HG03196 (cell line): ENCODE measurements around the gene MTA3.
"Not testable (repeated sequence)": the region's sequence is repeated elsewhere in the genome, so short reads cannot be mapped to it uniquely, and the experiment has no call there.

Experiments
- ATAC-seq: cut with Tn5 transposase; IDR thresholded peaks from one replicate; pipeline ENCODE4 v1.9.1; 2021; ENCODE audit not compliant: unreplicated experiment

The MTA3 gene

GRCh38 chr2:42568401-42569115, at the start of gene MTA3:
TSS of gene MTA3 (plus strand) at chr2:42568632. CDS start at chr2:42568746, 114 bp downstream.
- no peak for ATAC-seq

- no peak for ATAC-seq
Measured at GRCh38 chr2:42519624-42520023, 48.8 kb upstream of the MTA3 start.

- ATAC-seq, result no peak
Measured at GRCh38 chr2:42522035-42522434, 46.4 kb upstream of the MTA3 start.

- no peak for ATAC-seq
Measured at GRCh38 chr2:42523341-42523740, 45.1 kb upstream of the MTA3 start.

- ATAC-seq, result no peak
Measured at GRCh38 chr2:42532397-42532796, 36.0 kb upstream of the MTA3 start.

GRCh38 chr2:42537493-42537892, 30.9 kb upstream of the MTA3 start:
- ATAC-seq, result no peak

- ATAC-seq, result no peak
Measured at GRCh38 chr2:42542871-42543270, 25.6 kb upstream of the MTA3 start.

GRCh38 chr2:42545023-42545721, 23.3 kb upstream of the MTA3 start:
- no peak for ATAC-seq

GRCh38 chr2:42545841-42546390, 22.5 kb upstream of the MTA3 start:
- no peak for ATAC-seq

GRCh38 chr2:42547014-42547413, 21.4 kb upstream of the MTA3 start:
- ATAC-seq, result no peak

- no peak for ATAC-seq
Measured at GRCh38 chr2:42547446-42548295, 20.8 kb upstream of the MTA3 start.

GRCh38 chr2:42550870-42551269, 17.6 kb upstream of the MTA3 start:
- ATAC-seq, result no peak

GRCh38 chr2:42554392-42554791, 14.0 kb upstream of the MTA3 start:
- ATAC-seq, result no peak

GRCh38 chr2:42556315-42556890, 12.0 kb upstream of the MTA3 start:
- no peak for ATAC-seq

- ATAC-seq, result no peak
Measured at GRCh38 chr2:42557306-42557705, 11.1 kb upstream of the MTA3 start.

- no peak for ATAC-seq
Measured at GRCh38 chr2:42558827-42559226, 9.6 kb upstream of the MTA3 start.

- not testable (repeated sequence) for ATAC-seq
Measured at GRCh38 chr2:42560133-42560532, 8.3 kb upstream of the MTA3 start.

- ATAC-seq, result no peak
Measured at GRCh38 chr2:42560899-42561298, 7.5 kb upstream of the MTA3 start.

GRCh38 chr2:42562474-42563144, 5.8 kb upstream of the MTA3 start:
- no peak for ATAC-seq

GRCh38 chr2:42566025-42566424, 2.4 kb upstream of the MTA3 start:
- ATAC-seq, result no peak
